MV-4-11 (cell line): ENCODE results near the gene SMKR1.

ENCODE experiments used
- DNase-seq: peaks from one replicate; lab custom pipeline; 2025; lab: John Stamatoyannopoulos, UW

The SMKR1 gene

DNA sequence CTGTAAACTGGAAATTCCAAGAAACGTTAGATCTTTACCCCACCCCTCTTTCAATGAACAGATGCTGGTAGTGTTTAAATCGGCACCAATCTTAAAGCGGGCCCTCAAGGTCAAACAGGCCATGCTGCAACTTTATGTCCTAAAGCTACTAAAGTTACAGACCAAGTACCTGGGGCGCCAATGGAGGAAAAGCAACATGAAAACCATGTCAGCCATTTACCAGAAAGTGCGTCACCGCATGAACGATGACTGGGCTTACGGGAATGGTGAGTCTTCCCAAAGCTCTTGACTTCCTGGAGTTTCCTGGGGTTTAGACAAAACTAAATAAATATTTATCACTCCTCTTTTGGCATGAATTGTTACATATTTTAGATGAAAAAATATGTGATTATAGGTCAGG lies 19.6 kb upstream of the SMKR1 start:
- no peak for DNase-seq

DNA sequence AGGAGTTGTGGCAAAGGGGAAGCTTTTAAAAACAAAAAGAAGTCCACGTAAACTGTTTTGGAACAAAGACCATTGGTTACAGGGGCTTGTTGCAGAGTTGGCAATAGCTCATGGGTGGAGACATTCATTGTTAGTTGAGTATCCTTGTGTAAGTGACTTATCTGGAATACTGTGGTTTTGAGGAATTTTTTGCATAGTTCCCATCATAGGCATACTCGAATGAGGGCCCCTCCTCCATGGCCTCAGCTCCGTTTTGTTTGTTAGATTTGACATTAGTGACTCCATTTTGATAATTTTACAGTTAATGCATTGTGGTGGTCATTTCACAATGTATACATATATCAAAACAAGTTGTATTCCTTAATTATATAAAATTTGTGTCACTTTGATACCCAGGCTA lies 12.8 kb upstream of the SMKR1 start:
- no peak for DNase-seq

DNA sequence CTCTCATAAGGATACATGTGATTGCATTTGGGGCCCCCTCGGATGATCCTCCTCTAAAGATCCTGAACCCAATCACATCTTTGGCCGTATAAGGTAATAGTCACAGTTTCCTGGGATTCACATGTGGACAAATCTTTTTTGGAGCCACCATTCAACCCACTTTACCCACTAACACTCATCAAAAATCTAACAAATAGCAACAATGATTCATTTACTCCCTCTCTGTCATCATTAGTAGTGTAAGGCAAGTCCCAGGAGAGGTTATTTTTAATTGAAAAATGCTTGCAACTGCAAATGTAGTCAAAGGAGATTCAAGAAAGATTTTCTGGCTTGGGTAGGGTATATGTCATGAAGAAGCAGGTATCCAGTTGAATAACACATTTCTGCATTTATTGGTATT lies 9.9 kb upstream of the SMKR1 start:
- no peak for DNase-seq

DNA sequence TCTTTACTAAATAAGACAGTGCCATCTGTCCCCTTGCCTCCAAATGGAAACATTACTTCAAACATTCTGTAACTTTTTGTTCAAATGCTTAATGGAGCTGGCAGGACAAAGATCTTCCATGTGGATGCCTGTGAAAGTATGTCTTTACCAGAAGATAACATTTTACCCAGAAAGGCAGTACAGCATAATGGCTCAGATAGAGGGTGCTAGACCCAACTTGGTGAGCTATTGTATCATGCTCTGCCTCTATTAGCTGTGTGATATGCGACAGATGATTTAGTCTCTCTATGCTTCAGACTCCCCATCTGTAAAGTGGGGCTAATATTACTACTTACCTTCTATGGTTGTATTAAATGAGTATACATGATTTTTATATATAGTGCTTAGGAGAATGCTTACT lies 8.8 kb upstream of the SMKR1 start:
- no peak for DNase-seq

DNA sequence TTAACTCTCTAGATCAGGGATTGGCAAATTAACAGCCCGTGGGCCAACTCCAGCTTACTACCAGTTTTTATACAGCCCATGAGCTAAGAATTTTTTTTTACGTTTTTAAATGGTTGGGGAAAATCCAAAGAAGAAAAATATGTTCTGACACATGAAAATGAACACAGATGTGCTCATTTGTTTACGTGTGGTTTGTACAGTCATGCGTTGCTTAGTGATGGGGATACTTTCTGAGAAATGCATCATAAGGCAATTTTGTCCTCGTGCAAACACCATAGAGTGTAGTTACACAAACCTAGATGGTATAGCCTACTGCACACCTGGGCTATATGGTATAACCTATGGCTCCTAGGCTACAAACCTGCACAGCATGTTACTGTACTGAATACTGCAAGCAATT lies 8.3 kb upstream of the SMKR1 start:
- peak; percentile 66 for DNase-seq

DNA sequence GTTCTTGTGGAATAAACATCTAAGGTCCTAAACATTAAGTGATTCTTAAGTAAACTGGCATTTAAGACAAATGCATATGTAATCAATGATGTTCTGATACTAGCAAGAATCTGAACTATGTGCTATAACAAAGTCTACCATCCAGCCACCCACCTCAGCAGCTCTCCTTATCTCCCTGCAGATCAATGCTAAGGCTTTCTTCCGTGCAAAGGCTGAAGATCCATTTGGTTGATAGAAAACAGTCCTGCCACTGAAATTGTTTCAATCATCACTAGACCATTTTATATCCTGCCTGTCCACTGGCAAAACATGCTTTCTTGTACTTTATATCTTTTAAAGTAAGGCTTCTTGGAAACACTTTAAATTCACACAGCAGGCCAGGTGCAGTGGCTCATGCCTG lies 6.3 kb upstream of the SMKR1 start:
- DNase-seq: no peak

DNA sequence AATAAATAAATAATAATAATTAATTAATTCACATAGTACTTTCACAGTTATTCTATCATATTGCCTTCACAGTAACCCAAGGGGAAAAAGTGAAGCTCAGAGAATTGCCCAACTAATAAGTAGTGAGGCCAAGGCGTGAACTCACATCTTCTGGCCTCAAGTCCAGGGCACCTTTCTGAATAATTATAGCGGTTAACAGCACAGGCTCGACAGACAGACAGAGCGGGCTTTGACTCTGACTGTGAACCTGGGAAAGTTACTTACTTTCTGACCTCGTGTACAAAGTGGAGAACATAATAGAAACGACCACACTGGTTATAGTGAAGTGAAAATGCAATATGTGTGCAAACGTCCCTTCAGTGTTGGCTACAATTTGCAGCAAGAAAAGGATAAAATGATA lies 5.7 kb upstream of the SMKR1 start:
- no peak for DNase-seq

DNA sequence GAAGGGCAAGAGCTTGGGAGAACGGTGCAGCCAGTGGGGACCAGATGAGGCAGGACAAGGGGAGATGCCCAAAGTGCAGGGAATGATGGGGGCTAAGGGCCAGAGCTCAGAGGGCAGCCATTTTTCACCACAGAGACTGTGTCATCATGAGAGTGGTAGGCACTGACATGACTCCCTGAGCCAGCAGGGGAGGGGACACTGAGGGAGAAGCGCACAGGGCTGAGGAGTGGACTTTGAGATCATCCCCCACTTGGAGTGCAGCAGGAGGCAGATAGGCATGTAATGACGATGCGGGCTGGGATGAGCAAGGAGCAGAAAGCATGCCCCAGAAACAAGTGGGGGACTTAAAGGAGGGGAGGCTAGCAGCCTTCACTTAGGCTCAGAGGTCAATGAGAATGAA lies 5.2 kb upstream of the SMKR1 start:
- no peak for DNase-seq

DNA sequence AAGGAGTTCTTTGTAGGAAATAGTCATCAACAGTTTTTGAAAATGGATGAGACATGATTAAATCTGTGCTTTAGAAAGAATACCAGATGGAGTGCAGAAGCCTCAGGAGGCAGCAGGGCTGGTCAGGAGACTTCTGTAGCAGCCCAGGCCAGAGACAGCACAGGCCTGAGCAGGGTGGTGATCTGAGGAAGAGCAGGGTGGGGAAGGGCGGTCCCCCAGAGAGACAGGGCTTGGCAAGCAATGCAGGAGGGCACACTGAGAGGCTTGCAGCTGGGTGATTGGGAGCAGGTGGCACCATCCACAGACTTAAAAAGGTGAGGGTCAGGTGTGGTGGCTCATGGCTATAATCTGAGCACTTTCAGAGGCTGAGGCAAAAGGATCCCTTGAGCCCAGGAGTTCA lies 4.3 kb upstream of the SMKR1 start:
- no peak for DNase-seq

DNA sequence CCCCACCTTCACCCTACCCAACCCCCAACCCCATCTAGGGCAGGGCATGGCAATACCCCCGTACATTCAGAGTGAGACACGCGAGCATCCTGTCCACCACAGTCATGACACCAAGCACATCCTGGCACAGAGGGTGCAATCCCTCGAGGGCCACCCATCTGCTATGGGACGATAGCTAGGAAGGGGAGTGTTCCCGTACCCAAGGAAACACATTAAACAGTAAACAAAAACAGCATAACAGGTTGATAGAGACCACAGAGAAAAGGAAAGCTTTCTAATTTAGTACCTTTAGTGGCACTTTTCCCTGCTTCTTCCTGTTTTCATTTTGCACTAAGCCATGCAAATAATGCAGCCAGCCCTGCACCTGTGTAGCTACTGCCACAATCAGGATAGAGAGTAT lies 2.3 kb upstream of the SMKR1 start:
- DNase-seq: no peak

DNA sequence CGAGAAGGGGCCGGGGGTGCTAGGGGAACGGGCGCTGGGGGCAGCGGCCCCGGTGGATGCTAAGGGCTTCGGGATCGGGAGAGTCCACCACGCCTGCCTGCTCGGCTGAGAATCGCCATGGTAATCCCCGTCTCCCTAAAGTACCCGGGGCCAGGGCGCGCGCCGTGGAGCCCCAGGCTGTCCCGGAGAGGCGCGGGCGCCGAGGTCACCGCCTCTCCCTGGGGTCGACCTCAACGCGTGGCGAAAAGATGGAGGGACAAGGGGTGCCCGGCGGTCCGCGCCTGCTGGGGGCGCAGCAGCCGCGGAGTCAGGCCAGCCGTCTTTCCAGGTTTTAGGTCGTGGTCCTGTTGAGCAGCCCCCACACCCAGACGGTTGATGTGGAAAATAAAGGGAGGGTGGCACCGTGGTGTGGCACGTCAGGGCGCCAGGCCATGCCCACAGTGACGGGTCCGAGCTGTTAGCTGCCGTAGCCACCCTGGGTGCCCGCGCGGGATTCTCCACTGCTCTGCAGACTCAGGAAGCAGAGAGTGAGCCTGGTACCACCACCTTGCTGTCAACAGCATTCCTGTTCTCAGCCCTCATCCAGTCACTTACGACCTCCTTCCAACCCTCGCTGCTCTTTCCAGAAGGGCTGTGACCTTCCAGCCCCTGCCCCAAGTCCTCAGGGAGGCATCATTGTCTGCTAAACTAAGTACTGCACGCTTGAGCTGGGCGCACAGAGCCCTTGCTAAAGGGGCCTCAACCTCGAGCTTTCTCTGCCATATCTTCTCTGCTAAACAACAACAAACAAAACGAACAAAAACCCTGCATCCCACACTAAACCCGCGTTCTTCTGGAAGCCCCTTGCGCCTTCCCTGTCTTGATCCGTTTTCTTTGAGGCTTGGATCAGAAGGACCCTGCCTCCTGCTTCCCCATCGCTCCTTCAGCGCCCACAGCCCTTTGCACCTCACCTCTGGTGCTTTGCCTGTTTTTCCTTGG lies 666 bp downstream of the SMKR1 start:
- no peak for DNase-seq

DNA sequence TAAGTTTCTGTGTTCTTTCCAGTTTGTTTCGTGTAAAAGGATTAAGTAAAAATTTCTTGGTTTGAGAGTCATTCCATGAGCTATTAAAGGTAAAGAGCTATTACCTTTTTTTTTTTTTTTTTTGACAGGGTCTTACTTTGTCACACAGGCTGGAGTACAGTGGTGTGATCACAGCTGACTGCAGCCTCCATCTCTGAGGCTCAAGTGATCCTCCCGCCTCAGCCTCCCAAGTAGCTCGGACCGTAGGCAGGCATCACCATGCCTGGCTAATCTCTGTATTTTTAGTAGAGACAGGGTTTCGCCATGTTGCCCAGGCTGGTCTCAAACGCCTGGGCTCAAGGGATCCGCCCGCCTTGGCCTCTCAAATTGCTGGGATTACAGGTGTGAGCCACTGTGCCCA lies 1.4 kb downstream of the SMKR1 start:
- no peak for DNase-seq

DNA sequence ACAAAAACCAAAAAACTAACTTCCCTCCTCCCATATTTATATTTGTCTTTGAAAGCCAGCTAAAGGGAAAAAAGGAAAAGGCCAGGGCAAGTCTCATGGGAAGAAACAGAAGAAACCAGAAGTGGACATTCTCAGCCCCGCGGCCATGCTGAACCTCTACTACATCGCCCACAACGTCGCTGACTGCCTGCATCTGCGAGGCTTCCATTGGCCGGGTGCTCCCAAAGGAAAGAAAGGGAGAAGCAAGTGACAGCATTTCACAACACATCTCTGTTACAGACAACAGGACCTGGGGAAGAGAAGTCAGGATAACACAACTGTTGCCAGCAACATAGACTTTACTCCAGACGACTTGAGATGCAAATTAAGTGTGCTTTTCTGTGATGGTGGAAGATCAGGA lies 9.9 kb downstream of the SMKR1 start:
- DNase-seq: no peak

DNA sequence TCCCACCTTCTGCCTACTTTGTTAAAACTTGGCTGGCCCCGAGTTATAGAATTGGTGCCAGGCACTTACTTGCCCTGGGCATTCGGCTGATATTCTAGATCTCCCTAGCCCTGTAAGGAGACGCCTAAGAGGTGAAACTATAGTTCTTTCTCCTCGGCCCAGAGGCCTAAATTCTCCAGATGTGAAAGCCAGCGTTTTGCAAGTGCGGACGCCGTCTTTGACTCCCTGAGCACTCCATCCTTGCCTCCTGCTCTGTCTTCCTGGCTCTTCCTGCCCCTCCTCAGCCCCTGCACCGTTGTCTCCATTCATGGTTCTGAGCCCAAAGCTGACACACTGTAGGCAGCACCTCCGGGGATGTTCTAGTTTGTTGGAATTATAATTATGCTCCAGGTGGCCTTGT lies 11.2 kb downstream of the SMKR1 start:
- DNase-seq: no peak

DNA sequence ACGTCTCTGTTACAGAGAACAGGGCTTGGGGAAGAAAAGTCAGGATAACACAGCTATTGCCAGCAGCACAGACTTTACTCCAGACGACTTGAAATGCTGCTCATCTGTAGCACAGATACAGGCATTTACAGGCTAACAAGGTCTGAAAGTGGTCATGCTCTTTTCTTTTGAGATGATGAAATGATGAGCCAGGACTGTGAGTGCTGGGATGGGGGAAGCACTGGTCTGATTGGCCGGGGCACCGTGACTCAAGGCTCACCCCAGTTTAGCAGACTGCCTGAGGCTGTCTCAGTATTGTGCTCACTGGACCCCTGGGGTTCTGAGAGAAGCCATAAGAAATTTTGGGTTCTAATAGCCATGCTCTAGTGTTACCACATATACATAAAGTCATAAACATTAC lies 12.4 kb downstream of the SMKR1 start:
- DNase-seq: no peak

DNA sequence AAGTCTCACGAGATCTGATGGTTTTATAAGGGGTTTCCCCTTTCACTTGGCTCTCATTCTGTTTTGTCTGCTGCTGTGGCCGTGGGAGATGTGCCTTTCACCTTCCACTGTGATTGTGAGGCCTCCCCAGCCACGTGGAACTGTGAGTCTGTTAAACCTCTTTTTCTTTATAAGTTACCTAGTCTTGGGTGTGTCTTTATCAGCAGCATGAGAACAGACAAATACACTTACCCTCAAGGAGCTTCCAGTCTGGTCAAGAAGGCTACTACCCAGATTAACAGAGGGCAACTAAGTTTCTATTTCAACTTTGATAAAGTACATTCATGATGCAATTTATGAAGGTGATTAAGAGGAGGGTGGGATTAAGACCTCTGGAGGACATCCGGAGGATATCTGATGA lies 13.1 kb downstream of the SMKR1 start:
- no peak for DNase-seq

DNA sequence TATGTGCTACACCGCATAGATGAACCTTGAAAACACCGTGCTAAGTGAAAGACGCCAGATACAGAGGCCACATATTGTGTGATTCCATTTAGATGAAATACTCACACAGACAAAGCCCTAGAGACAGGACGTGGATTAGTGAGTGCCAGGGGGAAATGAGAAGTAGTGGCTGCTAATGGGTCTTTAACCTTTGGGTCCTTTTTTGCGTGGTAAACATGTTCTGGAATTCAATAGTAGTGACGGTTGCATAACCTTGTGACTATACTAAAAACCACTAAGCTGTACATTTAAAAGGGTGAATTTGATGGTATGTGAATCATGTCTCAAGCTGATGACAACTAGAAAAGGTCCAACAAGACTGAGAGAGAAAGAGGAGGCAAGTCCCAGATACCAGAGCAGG lies 15.6 kb downstream of the SMKR1 start:
- peak; percentile 86 for DNase-seq

DNA sequence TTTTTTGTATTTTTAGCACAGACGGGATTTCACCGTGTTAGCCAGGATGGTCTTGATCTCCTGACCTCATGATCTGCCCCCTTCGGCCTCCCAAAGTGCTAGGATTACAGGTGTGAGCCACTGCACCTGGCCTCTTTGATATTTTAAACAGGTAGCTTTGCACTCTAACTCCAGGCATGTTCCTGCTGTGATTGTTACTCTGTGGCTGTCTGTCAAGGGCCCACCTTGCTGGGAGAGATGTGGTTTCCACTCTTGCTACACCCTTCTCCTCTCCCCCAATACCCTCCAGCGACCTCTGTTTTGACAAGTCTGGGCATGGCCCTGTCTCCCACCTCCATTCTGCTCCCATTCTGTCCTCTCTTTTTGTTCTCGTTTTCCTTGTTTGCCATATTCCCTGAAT lies 17.1 kb downstream of the SMKR1 start:
- no peak for DNase-seq

DNA sequence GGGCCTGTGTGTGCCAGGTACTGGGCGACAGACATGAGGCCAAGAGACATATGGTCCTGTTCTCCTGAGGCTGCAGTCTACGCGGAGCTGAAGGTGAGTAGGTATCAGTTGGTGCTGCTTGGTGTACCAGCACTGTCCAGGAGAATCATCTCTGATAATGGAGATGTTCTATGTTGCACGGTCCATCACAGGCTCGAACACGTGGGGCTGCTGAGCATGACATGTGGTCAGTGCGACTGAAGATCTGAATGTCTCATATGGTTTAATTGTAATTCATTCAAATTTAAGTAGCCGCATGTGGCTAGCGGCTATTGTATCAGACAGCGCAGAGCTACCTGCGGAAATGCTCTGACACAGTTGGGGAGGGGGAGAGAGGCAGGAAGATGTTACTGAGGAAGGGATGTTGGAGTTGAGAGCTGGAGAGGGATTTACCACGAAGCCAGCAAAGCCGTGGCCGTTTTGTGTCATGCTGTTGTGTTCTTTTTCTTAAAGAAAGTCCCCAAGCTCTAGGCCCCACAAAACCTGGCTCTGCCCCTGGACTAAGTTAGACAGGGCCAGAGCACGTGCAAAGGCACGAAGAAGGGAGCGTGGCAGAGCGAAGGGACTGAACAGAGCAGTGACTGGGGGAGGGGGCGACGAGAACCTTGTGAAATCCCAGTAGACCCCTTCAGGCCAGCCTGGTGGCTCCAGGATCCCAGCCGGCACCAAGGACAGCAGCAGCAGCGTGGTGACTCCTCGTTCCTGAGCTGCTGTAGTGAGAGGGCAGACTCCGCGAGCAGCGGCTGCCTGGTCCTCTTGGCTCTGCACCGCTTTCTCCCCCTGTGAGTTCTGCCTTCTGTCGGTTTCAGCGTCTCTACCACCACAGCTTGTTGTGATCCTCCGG lies 20.0 kb downstream of the SMKR1 start:
- DNase-seq: no peak

DNA sequence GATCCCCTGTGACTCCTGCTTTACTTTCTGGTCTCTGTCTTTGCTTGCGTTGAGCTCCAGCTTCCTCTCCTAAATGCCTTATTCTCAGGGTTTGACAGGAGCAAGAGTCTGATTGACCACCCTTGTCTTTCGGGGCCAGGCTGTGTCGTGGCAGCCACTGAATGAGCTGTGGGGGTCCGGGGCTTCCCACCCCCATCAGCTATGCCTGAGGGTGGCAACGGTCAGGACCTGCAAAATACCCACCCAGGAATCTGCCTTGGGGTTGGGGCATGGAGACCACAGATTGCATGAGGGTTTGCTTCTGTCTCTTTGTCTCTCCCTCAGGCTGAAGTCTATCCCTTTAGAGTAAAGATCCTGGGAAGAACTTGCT lies 20.6 kb downstream of the SMKR1 start:
- DNase-seq: no peak

DNA sequence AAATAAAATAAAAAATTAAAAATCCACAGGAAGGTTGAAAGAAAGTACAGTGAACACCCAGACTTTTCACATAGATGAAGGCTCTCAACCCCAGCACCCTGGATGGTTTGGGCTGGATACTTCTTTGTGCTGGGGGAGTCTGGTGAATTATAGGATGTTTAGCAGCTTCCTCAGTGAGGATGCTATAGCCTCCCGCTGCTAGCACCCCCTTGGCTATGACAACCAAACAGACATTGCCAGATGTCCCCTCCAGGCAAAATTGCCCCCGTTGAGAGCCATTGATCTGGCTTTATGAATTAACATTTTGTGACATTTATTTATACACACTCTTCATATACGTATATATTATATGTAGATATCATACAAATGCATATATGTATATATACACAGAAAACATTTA lies 21.6 kb downstream of the SMKR1 start:
- DNase-seq: no peak

DNA sequence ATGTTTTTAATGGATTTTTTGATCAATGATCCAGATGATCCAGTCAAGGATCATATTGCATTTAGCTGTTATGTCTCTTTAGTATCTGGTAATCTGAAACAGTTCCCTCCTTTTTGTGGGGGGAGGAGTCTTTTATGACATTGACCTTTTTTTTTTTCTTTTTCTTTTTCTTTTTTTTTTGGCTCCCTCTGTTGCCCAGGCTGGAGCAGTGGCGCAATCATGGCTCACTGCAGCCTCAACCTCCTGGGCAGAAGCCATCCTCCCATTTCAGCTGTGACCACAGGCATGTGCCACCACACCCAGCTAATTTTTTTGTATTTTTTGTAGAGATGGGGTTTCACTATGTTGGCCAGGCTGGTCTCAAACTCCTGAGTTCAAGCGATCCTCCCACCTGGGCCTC lies 22.1 kb downstream of the SMKR1 start:
- peak; percentile 95 for DNase-seq

DNA sequence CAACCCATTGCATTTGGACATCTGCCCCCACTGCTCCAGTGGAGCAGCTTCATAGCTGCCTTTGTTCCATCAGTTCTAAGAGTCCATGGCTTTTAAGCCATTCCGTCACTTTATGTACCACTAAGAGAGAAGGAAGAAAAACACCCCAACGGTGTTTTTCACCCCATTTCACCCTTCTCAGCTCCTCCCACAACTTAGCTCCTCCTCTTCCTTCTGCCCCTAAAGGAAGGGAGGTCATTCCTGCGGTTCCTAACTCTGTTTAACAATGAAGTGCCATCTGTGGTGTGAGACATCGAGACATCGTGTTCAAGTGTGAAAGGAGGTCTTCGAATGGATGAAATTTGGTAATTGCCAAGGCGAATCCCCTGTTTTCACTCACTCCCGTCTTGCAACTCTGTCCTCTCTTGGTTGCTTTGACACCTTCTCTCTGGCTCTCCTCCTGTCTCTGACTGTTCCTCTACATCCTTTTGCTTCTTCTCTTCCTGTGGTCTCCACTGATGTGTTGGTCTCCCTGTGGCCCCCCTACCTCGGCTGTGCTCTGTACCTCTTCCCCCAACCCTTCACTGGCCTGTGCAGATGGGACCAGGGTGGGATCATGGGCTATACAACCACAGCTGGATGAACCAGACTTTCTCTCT lies 23.0 kb downstream of the SMKR1 start:
- peak; percentile 24 for DNase-seq
